ENCODE results near the gene P2RY13.
A peak's percentile ranks its signal among the peaks of the same experiment; 100 is the strongest.

Gene P2RY13

DNA sequence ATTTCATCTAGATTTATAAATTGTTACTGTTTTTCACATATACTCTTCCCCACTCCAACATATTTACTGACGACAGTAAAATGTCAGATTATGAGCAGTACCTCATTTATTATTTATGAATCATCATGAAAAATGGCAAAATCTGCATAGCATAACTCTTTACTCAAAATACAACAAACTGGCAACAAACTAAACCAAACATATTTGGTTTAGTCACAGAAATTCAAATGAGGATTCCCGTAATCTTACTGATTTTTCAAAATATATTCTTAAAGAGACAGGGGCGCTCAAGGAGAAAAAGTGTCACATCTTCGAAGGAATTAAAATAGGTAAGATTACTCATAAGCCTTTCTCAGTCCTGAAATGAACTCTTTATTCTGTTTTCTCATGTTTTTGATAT is 9.7 kb downstream of the P2RY13 start:
- no peak for DNase-seq

DNA sequence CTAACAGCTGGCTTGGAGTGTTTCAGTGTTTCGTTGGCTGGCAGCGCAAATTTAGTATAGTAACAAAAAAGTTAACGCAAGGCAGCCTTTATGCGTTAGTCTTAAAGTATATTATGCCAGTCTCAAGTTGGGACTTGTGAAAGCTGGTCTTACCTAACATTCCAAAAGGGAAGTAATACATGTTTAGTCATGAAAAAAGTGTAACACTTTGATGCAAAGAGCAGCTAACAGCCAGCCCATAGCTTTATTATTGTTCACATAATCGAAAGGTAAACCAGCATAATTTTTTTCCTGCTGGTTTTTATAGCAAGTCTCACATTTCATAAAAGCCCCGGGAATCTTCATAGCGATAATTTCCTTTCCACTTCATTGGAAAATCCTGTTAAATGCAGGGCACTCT is 10.4 kb downstream of the P2RY13 start:
- no peak for DNase-seq

DNA sequence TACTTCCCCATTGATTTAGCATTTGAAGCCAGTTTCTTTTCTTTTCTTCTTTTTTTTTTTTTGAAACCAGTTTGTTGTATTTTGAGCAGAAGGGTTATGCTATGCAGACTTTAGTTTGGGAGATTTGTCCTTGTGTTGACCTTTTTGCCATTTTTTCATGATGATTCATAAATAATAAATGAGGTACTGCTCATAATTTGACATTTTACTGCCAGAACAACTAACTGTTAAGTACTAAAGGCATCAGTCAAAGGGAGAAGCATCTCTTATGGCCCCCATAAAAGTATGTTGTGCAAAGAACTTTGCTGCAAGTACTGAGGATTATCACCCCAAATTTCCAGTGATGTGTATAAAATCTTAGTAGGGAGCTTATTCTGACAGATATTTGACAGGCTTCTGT is 11.0 kb downstream of the P2RY13 start:
- no peak for DNase-seq

DNA sequence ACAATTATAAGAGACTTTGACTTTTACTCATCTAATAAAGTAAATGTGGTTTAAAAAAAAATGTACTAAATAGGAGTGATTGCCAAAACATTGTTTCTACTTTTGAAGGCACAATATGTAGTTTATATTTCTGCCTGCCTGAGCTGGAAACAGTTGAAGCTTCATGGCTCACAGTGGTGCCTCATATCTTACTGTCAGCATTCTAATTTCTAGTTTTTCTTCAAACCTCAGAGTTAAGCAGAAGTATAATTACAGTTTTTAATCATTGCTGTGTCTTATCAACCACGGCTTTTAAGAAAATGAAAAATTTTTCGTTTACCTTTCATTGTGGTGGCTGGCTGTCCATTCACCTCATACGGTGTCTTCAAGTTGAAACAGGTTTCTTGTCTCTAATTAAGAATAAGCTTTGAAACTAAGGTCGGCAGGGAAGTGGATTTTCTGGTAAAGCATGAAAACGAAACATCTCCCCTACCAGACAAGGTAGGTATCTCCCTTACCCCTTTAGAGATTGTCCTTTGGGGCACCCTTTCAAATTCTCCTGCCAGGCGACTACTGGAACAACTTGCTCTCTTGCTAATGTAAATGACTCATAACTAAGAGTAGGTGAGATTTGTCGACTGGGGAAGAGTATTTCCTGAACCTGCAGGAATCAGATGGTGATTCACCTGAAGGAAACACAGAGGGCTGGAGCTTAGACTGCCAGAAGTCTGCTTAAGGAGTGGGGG is 12.9 kb downstream of the P2RY13 start, which contains the start of gene GPR87:
GPR87 (minus strand) TSS at position 554 of the 725 bp plus-strand sequence. CDS start 16,720 bp downstream, outside the sequence.
- no peak for DNase-seq

DNA sequence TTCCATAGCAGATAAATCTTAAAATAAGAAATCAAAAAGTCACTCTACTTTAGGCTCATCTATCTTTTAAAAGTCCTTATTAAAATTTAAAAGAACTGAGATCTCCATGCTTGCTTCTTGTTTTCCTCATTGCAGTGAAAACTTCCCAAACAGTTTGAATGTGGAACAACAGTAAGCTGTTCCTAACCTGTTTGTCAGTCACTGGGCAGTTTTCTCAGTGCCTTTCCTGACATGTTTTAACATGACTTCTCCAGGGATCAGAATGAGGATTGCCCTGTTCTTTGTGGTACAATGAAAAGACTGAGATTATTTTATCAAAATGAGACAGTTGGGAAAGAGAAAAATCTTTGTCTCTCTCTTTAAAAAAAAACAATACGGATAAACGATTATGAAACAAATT is 13.5 kb downstream of the P2RY13 start:
- DNase-seq, result no peak

DNA sequence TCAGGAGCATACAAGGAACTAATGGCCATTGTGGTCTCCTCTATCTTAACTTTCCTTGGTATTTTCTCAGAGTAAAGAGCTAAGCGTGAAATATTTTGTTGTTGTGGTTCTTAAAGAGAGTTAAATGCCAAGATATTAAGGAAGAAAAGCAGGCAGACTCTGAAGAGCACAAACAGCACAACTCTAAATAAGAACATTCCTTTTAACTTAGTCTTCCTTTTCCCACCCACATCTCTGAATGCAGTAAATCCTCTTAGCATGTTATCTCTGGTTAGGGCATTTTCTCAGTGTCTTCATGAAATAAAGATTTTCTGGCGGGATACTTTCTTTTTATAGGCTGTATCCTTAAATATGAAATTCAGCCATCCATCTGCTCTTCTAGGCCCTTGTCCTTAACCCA is 14.2 kb downstream of the P2RY13 start:
- DNase-seq, result no peak

DNA sequence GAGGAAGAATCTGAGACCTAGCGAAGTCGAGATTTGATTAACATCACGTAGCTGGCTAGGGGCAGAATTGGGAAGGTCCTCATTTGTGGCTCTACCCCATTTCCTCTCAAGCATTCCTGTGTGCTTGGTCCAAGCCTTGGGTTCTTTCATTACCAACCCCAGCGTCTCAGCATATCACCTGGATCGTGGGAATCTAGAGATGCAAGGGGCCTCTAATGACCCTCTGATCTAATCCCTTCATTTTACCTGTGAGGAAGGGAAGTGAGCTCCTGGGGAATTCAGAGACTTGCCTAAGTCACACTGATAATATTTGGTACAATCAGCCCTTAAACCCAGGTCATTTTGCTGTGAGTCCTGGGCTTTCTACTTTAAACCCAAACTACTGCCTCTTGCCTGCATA is 14.8 kb downstream of the P2RY13 start:
- DNase-seq, result no peak

DNA sequence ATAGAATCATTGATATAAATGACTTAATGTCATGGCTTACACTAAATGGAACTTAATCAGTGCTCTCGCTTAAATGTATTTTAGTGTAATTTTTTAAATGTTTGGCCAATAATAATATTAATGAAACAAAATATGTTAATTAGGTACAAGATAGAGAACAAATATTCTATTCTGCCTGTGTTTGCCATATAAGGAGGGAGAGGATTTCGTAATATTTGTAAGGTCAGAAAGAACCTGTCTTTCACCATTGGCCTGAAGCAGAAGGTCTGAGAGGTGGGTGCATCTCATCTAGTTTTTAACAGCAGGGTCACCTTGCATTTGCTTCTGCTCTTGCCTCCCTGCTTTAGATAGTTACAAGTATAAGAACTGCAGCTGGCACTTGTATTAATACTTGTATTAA is 15.2 kb downstream of the P2RY13 start:
- no peak for DNase-seq

DNA sequence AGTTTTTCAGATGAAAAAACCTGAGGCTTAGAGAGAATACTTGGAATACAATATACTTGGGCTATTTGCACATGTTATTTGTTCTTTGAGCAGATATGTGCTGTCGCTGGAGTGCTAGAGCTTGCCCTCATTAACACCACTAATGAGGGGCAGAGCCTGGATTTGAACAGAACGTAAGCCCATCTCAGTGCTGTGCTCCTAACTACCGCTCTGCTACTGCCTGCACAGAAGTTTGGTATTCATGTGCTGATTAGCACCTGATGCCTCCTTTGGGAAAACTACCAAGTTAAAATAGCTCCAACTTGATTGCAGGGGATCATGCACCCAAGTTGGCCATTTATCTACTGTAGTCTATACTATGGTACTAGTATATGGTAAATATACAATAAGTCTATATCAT is 16.4 kb downstream of the P2RY13 start:
- no peak for DNase-seq

DNA sequence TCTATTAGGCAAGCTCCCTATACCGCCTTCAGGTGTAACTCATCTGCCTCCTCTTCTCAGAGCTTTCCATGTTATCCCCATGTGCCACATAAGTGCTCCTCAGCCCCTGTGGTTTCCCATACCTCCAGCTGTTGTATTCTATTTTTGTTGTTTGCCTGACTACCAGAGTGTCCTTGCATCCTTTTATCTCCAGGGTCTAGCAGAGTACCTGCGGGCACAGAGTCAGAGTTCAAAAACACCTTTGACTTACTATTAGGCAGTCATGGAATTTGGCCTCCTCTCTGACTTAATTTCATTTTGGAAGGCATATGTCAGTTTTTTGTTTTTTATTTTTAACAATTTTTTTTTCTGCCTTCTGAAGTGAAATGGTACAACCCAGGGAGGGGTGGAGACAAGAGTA is 19.8 kb downstream of the P2RY13 start:
- DNase-seq, result no peak

DNA sequence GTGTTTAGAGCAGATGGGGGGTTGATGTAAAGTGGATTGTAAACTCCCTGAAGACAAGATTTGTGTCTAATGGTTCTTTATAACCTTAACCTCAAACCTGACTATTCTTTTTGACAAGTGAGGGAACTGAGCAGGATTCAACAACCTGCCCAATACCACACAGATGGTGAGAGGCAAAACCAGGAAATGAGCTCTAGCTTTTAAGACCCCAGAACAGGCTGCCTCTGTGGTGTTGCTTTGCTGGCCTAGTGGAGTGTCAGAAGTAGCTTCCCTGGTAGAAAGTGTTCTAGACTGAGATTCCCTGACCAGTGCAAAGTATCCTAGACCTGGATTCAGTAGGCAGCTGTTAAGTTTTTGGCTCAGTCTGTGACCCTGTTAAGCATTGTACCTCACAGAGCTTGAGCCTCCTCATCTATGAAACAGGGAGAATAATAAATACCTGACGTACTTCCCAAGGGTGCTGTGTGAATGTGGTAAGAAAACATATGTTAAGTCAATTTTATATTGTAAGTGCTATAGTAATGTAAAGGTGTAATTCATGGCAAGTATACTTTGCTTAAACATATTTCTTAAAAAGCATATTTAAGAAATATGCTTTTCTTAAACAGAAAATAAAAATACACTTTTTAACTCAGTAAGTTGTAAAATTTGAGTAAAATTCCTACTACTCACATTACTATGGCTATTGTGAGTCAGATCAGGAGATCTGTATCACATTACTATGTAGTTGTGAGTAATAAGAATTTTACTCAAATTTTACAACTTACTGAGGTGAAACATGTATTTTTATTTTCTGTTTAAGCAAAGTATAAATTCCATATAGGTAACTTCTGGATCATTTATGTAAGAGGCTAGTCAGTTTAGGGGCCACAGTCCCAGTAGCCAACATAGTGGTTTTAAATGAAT is 21.5 kb downstream of the P2RY13 start:
- no peak for DNase-seq

DNA sequence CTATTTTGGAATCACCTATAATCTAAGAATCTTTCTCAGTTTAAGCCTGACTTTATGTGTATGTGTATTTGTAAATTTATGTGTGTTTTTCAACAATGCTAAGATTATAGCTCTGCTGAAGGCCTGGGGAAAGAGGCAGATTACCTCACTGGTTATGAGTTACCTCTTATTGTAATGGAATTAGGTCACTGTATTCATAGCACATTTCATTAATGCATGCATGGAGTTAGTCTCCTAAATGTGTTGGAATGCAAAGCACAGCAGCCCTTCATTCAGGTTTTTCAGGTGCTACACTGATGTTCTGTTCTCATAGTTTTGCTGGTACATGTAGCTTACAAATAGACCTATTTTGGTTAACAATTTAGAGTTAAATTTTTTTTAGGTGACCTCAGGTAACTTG is 22.2 kb downstream of the P2RY13 start:
- DNase-seq, result no peak

DNA sequence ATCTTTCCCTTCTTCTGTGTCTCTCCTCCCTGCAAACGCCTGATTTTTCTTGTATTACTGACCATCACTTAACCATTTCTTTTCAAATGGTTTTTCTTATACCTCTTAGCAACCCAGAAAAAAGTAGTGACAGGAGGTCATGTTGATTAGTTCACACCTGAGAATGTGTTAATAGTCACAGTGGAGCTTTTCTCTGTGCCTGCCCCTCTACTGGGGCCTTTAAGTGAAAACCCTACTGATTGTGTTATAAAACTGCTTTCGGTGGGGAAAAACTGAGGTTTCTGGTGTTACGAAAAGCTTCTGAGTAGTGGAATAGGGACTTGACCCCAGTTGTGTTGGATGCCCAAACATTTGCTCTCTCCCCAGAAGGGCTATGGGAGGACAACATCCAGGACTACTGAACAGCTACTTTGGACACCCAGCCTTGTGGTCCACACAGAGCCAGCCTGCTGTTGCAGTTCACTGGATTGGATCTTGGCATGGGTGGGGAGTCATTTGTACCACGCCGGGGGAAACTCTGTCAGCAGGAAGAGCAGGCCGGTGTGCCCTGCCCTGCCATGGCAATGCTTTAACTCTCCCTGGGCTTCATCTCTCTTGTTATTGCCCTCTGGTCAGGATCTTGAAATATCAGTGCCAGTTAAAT is 23.1 kb downstream of the P2RY13 start:
- no peak for DNase-seq

DNA sequence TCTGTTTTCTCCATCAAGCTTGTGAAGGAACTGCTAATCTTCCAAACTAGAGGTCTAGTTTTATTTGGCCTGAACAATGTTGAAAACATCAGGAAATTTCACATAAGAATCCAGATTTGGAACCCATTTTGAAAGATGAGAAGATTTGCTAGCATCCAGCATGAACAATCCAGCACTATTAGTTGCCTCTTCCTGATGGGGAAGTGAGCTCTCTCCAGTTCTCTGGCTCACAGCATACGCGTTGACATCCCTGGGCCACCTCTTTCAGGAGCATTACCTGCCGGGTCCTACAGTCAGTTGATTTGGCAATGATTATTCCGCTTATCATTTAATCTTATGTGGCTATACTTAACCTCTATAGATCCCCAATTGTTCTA is 23.6 kb downstream of the P2RY13 start:
- DNase-seq, result no peak

DNA sequence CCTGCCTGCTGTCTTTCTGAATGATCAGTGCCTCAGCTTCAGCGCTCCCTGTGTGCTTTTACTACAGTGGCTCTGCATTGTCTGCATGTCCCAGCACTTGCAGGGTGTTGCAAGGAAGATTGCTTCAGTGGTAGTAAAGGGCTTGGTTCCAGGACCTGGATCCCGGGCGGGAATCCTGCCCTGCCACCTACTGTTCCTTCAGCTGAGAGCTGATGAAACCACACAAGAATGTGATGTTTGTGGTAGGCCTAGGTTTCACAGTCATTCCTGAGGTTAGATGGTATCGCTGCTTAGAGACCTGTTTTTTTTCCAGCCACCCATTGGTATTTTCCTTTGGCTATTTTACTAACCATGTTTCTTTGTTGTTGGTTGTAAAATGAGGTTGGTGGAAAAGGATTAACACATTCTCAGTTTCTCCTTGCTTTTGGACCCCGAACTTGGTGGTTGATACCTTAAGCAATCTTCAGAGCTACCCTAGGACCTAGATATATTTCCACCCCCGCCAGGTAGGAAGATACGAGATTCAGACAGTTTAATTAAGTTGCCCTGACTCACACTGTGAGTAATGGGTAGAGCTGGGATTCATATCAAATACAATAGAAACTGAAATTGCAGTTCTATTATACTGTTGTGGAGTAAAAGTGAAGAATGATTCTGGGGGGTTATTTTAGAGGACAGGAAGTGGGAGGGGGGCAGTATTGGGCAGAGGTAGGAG is 24.1 kb downstream of the P2RY13 start:
- no peak for DNase-seq

DNA sequence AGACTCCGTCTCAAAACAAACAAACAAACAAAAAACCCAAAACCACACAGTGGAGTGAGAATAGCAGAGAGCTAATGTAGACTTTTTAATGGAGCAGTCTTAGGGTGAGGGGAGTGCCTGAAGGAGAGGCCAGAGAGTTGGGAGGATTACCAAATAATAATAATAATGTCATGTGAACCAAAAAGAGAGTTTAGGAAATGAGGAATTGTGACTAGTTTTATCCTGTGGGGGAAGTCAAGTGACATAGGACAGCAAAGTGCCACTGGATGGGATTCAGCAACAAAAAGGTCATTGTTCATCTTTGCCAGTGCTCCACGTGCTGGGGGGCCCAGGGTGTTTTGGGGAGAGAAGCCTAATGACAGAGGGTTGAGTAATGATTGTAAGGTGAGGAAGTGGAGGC is 25.6 kb downstream of the P2RY13 start:
- DNase-seq, result no peak

DNA sequence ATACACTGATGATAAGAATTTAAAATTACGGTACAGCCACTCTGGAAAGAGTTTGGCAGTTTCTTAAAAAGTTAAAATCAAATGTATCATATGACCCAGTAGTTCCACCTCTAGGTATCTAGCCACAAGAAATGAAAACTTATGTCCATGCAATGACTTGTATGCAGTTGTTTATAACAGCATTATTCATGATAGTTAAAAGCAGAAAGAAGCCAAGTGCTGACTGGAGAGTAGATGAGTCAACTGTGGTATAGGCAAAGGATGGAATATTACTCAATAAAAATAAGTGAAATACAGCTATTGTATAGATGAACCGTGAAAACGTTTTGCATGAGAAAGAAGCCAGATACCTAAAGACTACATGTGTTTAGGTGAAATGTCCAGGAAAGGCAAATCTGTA is 27.6 kb downstream of the P2RY13 start:
- DNase-seq, result no peak

DNA sequence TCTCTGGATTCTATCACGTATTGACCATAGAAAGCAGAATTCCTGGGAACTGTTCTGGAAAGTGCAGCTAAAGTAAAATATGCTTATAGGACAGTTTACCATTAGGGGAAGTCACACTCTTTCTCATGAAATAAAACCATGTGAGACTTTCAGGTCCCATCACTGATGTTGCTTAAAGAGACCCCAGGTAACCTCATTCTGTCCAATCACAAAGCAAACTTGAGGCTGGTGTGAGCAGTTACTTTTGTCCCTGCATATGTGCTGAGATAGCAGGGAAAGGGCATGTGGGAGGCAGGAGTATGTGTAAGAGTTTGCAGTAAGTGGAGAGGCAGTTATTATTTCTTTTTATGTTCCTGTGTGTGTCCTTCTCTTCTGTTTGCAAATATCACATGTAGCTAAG is 28.8 kb downstream of the P2RY13 start:
- DNase-seq, result no peak

DNA sequence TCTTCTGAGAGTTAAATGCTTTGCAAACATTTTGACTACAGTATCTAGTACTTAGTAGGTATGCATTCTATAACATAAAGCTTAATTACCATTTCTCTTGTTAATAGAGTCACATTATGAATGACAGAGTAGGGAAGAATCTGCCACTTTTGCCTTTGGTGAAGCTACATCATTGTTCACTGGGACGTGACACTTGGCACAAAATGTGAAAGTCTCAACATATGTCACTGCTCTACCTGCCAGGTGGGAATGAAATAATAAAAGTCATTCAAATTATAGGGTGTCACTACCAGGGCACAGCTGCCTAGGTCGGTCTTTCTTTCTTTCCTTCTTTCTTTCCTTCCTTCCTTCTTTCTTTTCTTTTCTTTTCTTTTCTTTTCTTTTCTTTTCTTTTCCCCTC is 30.3 kb downstream of the P2RY13 start:
- no peak for DNase-seq

DNA sequence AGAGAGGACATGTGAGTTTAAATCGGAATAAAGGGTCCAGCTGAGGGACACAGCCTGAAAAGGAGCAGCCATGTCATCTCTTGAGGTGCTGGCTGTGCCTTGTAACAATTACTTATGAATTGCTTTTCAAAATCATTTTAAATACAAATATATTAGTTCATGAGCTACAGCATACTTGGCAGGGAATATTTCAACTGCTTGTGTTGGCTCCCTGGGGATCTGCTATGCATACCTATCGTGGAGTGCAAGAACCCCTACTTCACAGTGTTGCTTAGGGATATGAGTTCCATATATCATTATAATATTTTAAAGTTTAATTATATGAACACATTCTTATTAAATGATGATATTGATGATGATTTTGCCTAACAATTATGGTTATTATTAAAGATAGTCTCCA is 31.9 kb downstream of the P2RY13 start:
- no peak for DNase-seq

DNA sequence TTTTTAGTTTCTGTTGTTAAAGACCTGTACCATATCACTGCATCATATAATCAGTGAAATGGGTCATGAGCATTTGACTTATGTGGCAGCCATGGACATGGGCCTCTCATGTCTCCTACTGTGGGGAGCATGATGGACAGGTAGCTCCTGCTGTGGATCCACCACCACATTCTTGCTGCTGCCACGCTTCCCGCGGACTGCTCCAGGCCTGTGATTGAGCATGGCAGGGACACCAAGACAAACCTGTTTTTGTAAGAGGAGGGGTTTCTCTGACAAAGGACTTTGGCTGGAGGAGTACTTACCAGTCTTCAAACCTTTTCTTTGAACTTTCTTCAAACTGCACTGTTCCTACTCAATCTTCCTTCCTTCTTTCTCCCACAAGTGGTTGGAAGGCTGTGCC is 33.1 kb downstream of the P2RY13 start:
- DNase-seq, result no peak

DNA sequence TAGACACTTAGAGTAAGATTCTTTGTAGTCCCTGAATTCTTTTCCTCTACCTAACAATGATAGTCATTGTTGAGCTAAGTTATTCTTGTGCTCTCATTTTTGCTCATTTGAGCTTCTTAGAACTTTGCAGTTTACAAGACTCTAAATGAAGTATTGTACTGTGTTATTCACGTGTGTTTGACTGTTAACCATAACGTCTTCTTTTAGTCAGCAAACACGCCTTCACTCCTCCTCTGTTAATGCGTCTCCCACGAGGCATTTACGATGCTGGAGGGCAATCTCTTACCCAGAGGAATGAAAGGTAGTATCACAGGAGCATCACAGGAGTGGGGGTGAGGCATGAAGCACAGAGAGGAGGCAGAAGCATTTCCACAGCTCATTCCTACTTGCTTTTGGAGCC is 36.2 kb downstream of the P2RY13 start:
- no peak for DNase-seq

DNA sequence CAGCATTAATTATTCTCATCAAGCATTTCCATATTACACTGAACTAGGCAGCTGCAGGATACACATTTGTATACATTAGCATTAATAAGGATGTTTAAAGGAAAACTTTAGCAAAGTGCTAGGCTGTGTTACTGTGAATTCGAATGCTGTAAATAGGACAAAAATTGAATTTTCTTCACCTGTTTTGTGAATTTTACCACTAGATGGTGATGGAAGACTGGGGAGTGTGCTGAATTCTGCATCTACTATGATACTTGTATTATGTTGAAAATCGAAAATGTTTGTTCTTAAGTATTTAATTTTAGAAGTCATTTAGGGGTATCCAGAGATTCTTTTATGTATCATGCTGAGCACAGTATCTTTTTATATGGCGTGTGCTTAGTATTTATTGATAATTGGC is 38.7 kb downstream of the P2RY13 start:
- peak; percentile 43 to 62 for DNase-seq
